ENCODE data around the gene HABP4.

HABP4 gene

GRCh38 chr9:96503918-96504317 is 53.9 kb downstream of the HABP4 start:
- H3K4me3 ChIP-seq (ENCODE audit: low read depth in 1 of 2, low read length in 1 of 2): no peak overlapping the region
- H3K36me3 ChIP-seq: peaks cover 10% of the 10 kb centered on the region
- TF ChIP-seq, protein P1, sequence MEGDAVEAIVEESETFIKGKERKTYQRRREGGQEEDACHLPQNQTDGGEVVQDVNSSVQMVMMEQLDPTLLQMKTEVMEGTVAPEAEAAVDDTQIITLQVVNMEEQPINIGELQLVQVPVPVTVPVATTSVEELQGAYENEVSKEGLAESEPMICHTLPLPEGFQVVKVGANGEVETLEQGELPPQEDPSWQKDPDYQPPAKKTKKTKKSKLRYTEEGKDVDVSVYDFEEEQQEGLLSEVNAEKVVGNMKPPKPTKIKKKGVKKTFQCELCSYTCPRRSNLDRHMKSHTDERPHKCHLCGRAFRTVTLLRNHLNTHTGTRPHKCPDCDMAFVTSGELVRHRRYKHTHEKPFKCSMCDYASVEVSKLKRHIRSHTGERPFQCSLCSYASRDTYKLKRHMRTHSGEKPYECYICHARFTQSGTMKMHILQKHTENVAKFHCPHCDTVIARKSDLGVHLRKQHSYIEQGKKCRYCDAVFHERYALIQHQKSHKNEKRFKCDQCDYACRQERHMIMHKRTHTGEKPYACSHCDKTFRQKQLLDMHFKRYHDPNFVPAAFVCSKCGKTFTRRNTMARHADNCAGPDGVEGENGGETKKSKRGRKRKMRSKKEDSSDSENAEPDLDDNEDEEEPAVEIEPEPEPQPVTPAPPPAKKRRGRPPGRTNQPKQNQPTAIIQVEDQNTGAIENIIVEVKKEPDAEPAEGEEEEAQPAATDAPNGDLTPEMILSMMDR (IDR thresholded peaks at IDR 0.05): no peak
- H3K4me1 ChIP-seq (ENCODE audit: control insufficient read depth in 1 of 2, insufficient read depth in 1 of 2, low read depth in 1 of 2, low read length in 1 of 2): no peaks in the 10 kb centered on the region
- no peak overlapping the region for H3K27ac ChIP-seq
- H3K27me3 ChIP-seq: no peaks in the 10 kb centered on the region
- H3K9me3 ChIP-seq: no peaks in the 10 kb centered on the region

DNA sequence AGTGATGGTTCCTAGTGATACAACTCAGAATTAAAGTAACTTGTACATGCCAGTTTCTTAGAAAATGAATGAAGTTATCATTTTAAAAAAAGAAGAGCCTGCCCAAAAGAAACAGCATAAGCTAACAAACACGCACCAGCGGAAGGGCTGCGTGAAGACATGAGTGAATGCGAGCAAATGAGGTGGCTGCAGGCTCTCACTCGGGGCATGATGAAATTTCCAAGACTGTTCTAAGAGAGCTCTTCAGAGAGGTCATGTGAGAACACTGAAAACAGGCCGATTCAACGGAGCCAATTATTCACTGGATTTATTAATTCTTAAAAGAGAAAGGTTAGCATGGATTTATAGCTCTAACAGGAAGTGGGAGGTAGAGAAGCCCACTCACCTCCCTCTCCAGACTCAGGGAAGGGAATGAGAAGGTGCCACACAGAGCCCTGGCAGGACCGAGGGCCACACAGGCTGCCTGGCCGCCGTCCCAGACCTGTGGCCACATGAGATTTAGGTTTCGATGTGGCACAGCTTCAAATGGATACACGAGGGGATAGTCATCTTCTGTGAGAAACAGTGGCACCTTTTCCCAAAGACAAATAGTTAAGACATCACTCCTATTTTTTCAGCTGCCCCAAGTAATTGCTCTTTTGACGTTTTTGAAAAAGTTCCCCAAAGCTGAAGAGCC is 55.5 kb downstream of the HABP4 start:
- TF ChIP-seq, protein P1 (IDR thresholded peaks at IDR 0.05): no peak
- Histone ChIP-seq H3K27ac (no peak overlapping the region), H3K4me1 (ENCODE audit: control insufficient read depth in 1 of 2, insufficient read depth in 1 of 2, low read depth in 1 of 2, low read length in 1 of 2) (no peaks in the 10 kb centered on the region), H3K36me3 (peaks cover 13% of the 10 kb centered on the region), H3K9me3 (no peaks in the 10 kb centered on the region), H3K27me3 (no peaks in the 10 kb centered on the region), H3K4me3 (ENCODE audit: low read depth in 1 of 2, low read length in 1 of 2) (no peak overlapping the region)

DNA sequence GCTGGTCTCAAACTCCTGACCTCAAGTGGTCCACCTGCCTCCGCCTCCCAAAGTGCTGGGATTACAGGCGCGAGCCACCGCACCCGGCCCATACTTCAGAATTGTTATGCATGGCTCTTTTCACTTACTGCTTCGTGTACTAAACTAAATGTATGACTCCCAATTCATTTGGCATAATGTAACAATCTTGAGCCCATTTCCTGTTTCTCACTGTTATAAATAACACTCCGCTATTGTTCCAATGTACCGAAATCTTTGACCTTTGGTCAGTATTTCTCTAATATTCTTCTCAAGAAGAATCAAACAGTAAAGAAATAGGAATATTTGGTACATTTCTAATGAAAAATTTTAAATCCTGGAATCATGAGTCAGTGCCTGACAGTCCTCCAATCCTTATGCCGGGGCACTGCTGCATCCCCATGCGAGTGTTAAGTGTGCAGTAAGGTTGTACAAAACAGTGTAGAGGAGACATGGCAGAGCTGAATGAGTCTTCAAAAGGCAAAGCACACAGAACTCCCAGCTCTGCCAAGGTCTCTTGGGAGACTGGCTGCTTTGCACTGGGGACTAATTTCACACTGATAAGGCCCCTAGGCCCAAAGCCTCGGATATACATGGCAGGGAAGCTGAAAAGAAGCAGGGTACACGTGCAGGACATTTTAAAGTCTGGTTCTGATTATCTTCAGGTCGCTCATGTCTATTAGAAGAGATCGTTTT is 58.4 kb downstream of the HABP4 start:
- Histone ChIP-seq H3K27ac (no peak overlapping the region), H3K4me1 (ENCODE audit: control insufficient read depth in 1 of 2, insufficient read depth in 1 of 2, low read depth in 1 of 2, low read length in 1 of 2) (no peaks in the 10 kb centered on the region), H3K4me3 (ENCODE audit: low read depth in 1 of 2, low read length in 1 of 2) (no peak overlapping the region), H3K9me3 (no peaks in the 10 kb centered on the region), H3K36me3 (peaks cover 17% of the 10 kb centered on the region), H3K27me3 (no peaks in the 10 kb centered on the region)
- TF ChIP-seq, protein P1 (IDR thresholded peaks at IDR 0.05): no peak

DNA sequence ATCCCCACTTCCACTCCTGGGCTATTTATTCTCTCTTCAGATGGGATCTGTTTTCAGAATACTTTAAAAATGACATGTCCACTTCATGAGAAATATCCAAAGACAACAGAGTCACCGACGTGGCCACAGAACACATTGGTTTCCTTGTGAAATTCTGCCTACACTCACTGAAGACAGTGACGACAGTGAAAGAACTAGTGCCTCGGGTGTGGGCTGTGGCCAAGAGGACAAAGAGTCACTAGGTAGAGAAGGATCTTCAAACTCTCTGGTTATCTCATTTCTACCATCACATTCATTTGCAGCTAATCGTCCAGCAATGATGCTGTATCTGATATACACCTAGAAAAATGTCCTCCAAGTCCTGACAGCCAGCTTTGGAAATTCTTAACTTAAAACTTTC is 59.1 kb downstream of the HABP4 start:
- Histone ChIP-seq H3K9me3 (no peaks in the 10 kb centered on the region), H3K27me3 (no peaks in the 10 kb centered on the region), H3K27ac (no peak overlapping the region), H3K36me3 (peaks cover 23% of the 10 kb centered on the region), H3K4me1 (ENCODE audit: control insufficient read depth in 1 of 2, insufficient read depth in 1 of 2, low read depth in 1 of 2, low read length in 1 of 2) (no peaks in the 10 kb centered on the region), H3K4me3 (ENCODE audit: low read depth in 1 of 2, low read length in 1 of 2) (no peak overlapping the region)
- TF ChIP-seq, protein P1 (IDR thresholded peaks at IDR 0.05): no peak

- H3K9me3 ChIP-seq: no peaks in the 10 kb centered on the region
- H3K4me3 ChIP-seq (ENCODE audit: low read depth in 1 of 2, low read length in 1 of 2): no peak overlapping the region
- no peak overlapping the region for H3K27ac ChIP-seq
- no peaks in the 10 kb centered on the region for H3K4me1 ChIP-seq (ENCODE audit: control insufficient read depth in 1 of 2, insufficient read depth in 1 of 2, low read depth in 1 of 2, low read length in 1 of 2)
- TF ChIP-seq, protein P1 (IDR thresholded peaks at IDR 0.05): no peak
- H3K36me3 ChIP-seq: peaks cover 28% of the 10 kb centered on the region
- no peaks in the 10 kb centered on the region for H3K27me3 ChIP-seq
Measured at GRCh38 chr9:96509848-96510247, 59.9 kb downstream of the HABP4 start.
